ENCODE results near the gene PTPRCAP.

- TF ChIP-seq CTCF (IDR thresholded peaks at IDR 0.05) (no peak), ZFX (IDR thresholded peaks at IDR 0.05; ENCODE audit: borderline replicate concordance) (no peak)
These were observed 16.6 kb upstream of the PTPRCAP start for GRCh38 chr11:67453816-67454732.
